ENCODE measurements around the gene RIMKLA. TPM values are rescaled to one million over a fixed set of nuclear protein-coding genes. Genes with fewer than 3 reads are reported as not detected.

RIMKLA gene
- total and polyA plus RNA-seq, 2 of the 13 experiments (the other 11 are each of a cell fraction or from before 2014, with no cell fraction given), result 2.5 to 3.8 TPM

DNA sequence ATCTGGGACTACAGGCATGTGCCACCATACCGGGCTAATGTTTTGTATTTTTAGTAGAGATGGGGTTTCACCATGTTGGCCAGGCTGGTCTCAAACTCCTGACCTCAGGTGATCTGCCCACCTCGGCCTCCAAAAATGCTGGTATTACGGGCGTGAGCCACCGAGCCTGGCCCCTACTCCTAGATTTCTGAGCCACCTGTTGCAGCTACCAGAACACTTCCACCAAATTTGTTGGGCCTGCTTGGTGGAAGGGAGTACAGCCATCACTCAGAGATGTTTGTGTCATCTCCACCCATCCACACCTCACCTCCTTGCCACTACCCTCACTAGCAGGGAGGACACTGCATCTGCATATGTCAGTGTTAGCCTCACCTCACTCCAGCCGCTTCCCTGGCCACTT, 5.5 kb downstream of the RIMKLA start:
- Histone ChIP-seq H3K4me2 (ENCODE audit: low read depth, low read length) (no peak overlapping the region), H3K9ac (ENCODE audit: insufficient read depth, low read depth, low read length) (no peak overlapping the region), H4K20me1 (ENCODE audit: insufficient read depth, low read length) (no peaks in the 10 kb centered on the region), H3K9me3 (ENCODE audit: low read length) (no peaks in the 10 kb centered on the region), H3K79me2 (ENCODE audit: insufficient read depth, low read length) (no peaks in the 10 kb centered on the region), H3K27ac (ENCODE audit: extremely low read length, insufficient read depth, low read length) (no peak overlapping the region), H3K27me3 (ENCODE audit: control insufficient read depth in 1 of 2, insufficient read depth in 2 of 2, low read length in 2 of 2) (peaks cover 0 to 7% of the 10 kb centered on the region in 2 experiments; a peak in 1 of 5 replicates), H3K4me1 (ENCODE audit: insufficient read depth, low read length) (peaks cover 11% of the 10 kb centered on the region), H3K4me3 (replicated peaks in 1 of 3; ENCODE audit: insufficient read depth in 1 of 3, low read depth in 2 of 3, low read length in 3 of 3) (no peak overlapping the region), H3K36me3 (replicated peaks in 1 of 2; ENCODE audit: control insufficient read depth in 1 of 2, insufficient read depth in 2 of 2, low read length in 2 of 2) (no peaks in the 10 kb centered on the region), H2AFZ (ENCODE audit: low read length) (no peak overlapping the region)
- no peak for FAIRE-seq
- WGBS (ENCODE audit: low lambda C conversion rate), result 89% methylated on average over 6 of the region's 6 CpGs
- no peak for ATAC-seq
- no TSS peak for BruUV-seq (replicated peaks)
- in situ Hi-C loops (cut with HindIII; ENCODE audit: extremely low pct_ligation_motif_present, low pct_unique_long_range_greater_than_20kb), result no loop called here
- TF ChIP-seq PLRG1 (conservative IDR thresholded peaks at IDR 0.05), result no peak
- no peak for TF ChIP-seq HIVEP1 (CRISPR knock-in tag; IDR thresholded peaks at IDR 0.05)
- TF ChIP-seq ZNF138 (CRISPR knock-in tag; IDR thresholded peaks at IDR 0.05; ENCODE audit: low read depth), result no peak
- no peak for TF ChIP-seq ZNF205 (CRISPR knock-in tag; IDR thresholded peaks at IDR 0.05)
- TF ChIP-seq ZC3H4 (CRISPR knock-in tag; IDR thresholded peaks at IDR 0.05; ENCODE audit: borderline replicate concordance), result no peak
- TF ChIP-seq POLR2A (IDR thresholded peaks at IDR 0.05; ENCODE audit: insufficient read depth in 1 of 2, low read depth in 2 of 2, low read length in 2 of 2), result no peak
- no peak for TF ChIP-seq ZFYVE20 (CRISPR knock-in tag; IDR thresholded peaks at IDR 0.05; ENCODE audit: borderline replicate concordance, low read depth)
- no peak for TF ChIP-seq ASH2L (IDR thresholded peaks at IDR 0.05; ENCODE audit: insufficient read length, low read depth, low read length)
- TF ChIP-seq, protein P1, sequence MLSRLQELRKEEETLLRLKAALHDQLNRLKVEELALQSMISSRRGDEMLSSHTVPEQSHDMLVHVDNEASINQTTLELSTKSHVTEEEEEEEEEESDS (CRISPR knock-in tag; IDR thresholded peaks at IDR 0.05; ENCODE audit: borderline replicate concordance), result no peak
- TF ChIP-seq, protein P2, sequence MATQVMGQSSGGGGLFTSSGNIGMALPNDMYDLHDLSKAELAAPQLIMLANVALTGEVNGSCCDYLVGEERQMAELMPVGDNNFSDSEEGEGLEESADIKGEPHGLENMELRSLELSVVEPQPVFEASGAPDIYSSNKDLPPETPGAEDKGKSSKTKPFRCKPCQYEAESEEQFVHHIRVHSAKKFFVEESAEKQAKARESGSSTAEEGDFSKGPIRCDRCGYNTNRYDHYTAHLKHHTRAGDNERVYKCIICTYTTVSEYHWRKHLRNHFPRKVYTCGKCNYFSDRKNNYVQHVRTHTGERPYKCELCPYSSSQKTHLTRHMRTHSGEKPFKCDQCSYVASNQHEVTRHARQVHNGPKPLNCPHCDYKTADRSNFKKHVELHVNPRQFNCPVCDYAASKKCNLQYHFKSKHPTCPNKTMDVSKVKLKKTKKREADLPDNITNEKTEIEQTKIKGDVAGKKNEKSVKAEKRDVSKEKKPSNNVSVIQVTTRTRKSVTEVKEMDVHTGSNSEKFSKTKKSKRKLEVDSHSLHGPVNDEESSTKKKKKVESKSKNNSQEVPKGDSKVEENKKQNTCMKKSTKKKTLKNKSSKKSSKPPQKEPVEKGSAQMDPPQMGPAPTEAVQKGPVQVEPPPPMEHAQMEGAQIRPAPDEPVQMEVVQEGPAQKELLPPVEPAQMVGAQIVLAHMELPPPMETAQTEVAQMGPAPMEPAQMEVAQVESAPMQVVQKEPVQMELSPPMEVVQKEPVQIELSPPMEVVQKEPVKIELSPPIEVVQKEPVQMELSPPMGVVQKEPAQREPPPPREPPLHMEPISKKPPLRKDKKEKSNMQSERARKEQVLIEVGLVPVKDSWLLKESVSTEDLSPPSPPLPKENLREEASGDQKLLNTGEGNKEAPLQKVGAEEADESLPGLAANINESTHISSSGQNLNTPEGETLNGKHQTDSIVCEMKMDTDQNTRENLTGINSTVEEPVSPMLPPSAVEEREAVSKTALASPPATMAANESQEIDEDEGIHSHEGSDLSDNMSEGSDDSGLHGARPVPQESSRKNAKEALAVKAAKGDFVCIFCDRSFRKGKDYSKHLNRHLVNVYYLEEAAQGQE (IDR thresholded peaks at IDR 0.05; ENCODE audit: borderline replicate concordance in 1 of 2, low read depth in 1 of 2, low read length in 2 of 2), result no peak
- TF ChIP-seq ZNF839 (CRISPR knock-in tag; IDR thresholded peaks at IDR 0.05; ENCODE audit: borderline replicate concordance), result no peak
- TF ChIP-seq, protein P3, sequence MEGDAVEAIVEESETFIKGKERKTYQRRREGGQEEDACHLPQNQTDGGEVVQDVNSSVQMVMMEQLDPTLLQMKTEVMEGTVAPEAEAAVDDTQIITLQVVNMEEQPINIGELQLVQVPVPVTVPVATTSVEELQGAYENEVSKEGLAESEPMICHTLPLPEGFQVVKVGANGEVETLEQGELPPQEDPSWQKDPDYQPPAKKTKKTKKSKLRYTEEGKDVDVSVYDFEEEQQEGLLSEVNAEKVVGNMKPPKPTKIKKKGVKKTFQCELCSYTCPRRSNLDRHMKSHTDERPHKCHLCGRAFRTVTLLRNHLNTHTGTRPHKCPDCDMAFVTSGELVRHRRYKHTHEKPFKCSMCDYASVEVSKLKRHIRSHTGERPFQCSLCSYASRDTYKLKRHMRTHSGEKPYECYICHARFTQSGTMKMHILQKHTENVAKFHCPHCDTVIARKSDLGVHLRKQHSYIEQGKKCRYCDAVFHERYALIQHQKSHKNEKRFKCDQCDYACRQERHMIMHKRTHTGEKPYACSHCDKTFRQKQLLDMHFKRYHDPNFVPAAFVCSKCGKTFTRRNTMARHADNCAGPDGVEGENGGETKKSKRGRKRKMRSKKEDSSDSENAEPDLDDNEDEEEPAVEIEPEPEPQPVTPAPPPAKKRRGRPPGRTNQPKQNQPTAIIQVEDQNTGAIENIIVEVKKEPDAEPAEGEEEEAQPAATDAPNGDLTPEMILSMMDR (CRISPR knock-in tag; IDR thresholded peaks at IDR 0.05), result no peak
- TF ChIP-seq, protein P4, sequence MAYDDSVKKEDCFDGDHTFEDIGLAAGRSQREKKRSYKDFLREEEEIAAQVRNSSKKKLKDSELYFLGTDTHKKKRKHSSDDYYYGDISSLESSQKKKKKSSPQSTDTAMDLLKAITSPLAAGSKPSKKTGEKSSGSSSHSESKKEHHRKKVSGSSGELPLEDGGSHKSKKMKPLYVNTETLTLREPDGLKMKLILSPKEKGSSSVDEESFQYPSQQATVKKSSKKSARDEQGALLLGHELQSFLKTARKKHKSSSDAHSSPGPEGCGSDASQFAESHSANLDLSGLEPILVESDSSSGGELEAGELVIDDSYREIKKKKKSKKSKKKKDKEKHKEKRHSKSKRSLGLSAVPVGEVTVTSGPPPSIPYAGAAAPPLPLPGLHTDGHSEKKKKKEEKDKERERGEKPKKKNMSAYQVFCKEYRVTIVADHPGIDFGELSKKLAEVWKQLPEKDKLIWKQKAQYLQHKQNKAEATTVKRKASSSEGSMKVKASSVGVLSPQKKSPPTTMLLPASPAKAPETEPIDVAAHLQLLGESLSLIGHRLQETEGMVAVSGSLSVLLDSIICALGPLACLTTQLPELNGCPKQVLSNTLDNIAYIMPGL (CRISPR knock-in tag; IDR thresholded peaks at IDR 0.05; ENCODE audit: borderline replicate concordance in 1 of 2, low read depth in 1 of 2), result no peak
- no peak for TF ChIP-seq ZNF350 (CRISPR knock-in tag; IDR thresholded peaks at IDR 0.05; ENCODE audit: borderline replicate concordance, low read depth)
- DNase-seq (ENCODE audit: low spot score), result no peak
- intact Hi-C loops (cut with micrococcal nuclease; ENCODE audit: unreplicated experiment), result no loop called here
- CTCF ChIA-PET (ENCODE audit: low intra/inter-chr PET ratio, low total read pairs), result no interaction called here
- POLR2A ChIA-PET, result no interaction called here

All from HepG2 (cell line).